Kasumi-1 (cell line): ENCODE data around the gene MTR.
A peak's percentile ranks its signal among the peaks of the same experiment; 100 is the strongest.

Experiments used
- DNase-seq, 2 experiments: peaks; one replicate each; lab custom pipeline; 2025; lab: John Stamatoyannopoulos, UW

MTR gene

GRCh38 chr1:236862615-236863211 is 67.6 kb downstream of the MTR start:
- DNase-seq: no peak

- no peak for DNase-seq
Measured at GRCh38 chr1:236864211-236864610, 69.1 kb downstream of the MTR start.

- no peak for DNase-seq
Measured at GRCh38 chr1:236864996-236865817, 70.1 kb downstream of the MTR start.

- no peak for DNase-seq
Measured at GRCh38 chr1:236865818-236866155, 70.7 kb downstream of the MTR start.

GRCh38 chr1:236868625-236869467 is 73.8 kb downstream of the MTR start:
- DNase-seq: peak; percentile 62 to 65

- DNase-seq: no peak
Measured at GRCh38 chr1:236869911-236870310, 74.8 kb downstream of the MTR start.

- peak; percentile 54 to 56 for DNase-seq
Measured at GRCh38 chr1:236870721-236871120, 75.6 kb downstream of the MTR start.

- no peak for DNase-seq
Measured at GRCh38 chr1:236872075-236872666, 77.1 kb downstream of the MTR start.

GRCh38 chr1:236875975-236876374 is 80.9 kb downstream of the MTR start:
- no peak for DNase-seq

- DNase-seq: no peak
Measured at GRCh38 chr1:236877661-236878060, 82.6 kb downstream of the MTR start.

- no peak for DNase-seq
Measured at GRCh38 chr1:236880209-236880608, 85.1 kb downstream of the MTR start.

GRCh38 chr1:236882678-236883077 is 87.6 kb downstream of the MTR start:
- no peak for DNase-seq

GRCh38 chr1:236886199-236886598 is 91.1 kb downstream of the MTR start:
- no peak for DNase-seq

- no peak for DNase-seq
Measured at GRCh38 chr1:236887081-236887480, 92.0 kb downstream of the MTR start.

GRCh38 chr1:236888126-236888525 is 93.0 kb downstream of the MTR start:
- no peak for DNase-seq

GRCh38 chr1:236888903-236889302 is 93.8 kb downstream of the MTR start:
- DNase-seq: no peak

GRCh38 chr1:236890152-236891056 is 95.3 kb downstream of the MTR start:
- no peak for DNase-seq

GRCh38 chr1:236893626-236894545 is 98.8 kb downstream of the MTR start:
- no peak for DNase-seq

GRCh38 chr1:236895665-236896387 is 100.7 kb downstream of the MTR start:
- no peak for DNase-seq

GRCh38 chr1:236896716-236897115 is 101.6 kb downstream of the MTR start:
- DNase-seq: no peak
